Measurements from ENCODE around the gene MEMO1.
"Not testable (repeated sequence)": the region's sequence is repeated elsewhere in the genome, so short reads cannot be mapped to it uniquely, and the experiment has no call there.

Gene MEMO1

DNA sequence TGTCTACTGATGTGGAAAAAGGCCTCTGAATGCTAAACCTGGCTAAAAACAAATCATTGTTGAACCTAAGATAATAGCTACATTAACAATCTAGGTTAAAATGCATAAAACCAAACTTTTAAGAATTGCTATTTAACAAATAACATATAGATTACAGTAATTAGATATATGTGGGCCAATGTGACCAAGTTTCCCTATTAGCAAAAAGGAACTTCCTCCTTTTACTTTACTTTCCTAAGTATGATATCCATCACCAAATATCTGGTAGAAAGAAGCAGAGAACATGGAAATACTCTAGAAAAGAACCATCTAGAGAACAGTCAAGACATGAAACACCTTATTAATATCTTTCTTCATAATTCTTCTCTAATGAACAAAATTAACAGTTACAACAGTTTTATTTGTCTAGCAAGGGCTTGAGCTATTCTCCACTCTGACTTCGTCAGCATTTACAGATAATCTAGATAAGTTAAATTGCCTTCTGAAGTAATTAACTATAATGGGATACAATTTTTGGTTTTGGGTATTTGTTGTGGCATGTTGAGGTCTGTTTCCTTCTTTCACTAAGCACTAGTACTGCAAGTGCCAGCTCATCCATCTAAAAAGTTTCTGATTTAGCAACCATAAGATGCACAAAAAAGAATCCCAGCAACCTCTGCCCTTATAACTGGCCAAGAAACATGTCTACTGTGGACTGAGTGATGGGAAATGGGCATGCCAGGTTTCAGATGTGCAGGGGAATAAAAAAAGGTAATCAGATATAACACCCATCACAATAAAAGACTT lies 53.3 kb downstream of the MEMO1 start:
- no peak for DNase-seq (ENCODE audit: low read depth)

- DNase-seq (ENCODE audit: low read depth) = not testable (repeated sequence)
These were observed 53.9 kb downstream of the MEMO1 start for GRCh38 chr2:31956934-31957333.

GRCh38 chr2:31956312-31956711 lies 54.5 kb downstream of the MEMO1 start:
- DNase-seq (ENCODE audit: low read depth) = no peak

GRCh38 chr2:31953095-31953494 lies 57.7 kb downstream of the MEMO1 start:
- not testable (repeated sequence) for DNase-seq (ENCODE audit: low read depth)

DNA sequence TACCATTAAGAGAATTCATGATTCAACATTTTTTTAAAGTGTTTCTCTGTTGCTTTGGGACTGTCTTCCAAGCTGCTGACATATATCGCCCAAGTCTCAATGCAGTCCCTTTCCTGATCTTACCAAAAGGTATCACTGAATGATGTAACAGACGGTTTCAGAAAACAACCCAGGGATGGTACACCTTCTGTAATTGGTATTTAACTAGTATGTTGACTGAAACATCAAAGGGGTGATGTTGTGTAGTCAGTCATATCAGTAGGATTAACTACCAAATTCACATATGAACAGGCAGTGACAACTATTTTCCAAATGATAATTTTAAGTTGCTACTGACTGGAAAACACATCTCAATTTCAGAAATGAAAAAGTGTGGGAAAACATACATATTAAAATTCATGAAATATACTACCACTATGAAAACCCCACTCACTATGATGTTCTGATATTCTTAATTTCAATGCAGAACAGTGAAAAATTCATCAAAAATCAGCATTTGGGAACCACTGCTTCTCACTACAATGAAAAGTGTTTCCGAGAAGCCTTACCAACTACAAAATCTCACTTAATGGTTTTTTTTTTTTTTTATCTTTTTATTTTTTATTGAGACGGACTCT lies 59.8 kb downstream of the MEMO1 start:
- no peak for DNase-seq (ENCODE audit: low read depth)

GRCh38 chr2:31947871-31948270 lies 62.9 kb downstream of the MEMO1 start:
- no peak for DNase-seq (ENCODE audit: low read depth)

DNA sequence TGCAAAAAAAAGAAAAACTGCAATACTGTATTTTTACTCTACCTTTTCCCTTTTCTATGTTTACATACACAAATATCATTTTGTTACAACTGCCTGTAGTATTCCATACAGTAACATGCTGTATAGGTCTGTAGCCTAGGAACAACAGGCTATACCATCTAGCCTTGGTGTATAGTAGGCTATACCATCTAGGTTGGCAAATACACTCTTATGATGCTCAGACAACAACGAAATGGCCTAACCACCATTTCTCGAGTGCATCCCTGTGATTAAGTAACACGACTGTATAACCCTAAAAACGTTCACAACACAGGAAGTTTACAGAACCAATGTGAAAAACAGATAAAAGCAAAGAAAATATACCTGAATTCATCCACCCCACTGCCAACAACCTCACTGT lies 64.0 kb downstream of the MEMO1 start:
- no peak for DNase-seq (ENCODE audit: low read depth)

GRCh38 chr2:31945572-31945935 lies 65.3 kb downstream of the MEMO1 start:
- no peak for DNase-seq (ENCODE audit: low read depth)

- DNase-seq (ENCODE audit: low read depth) = no peak
These were observed 65.8 kb downstream of the MEMO1 start for GRCh38 chr2:31944828-31945571.

GRCh38 chr2:31943636-31944225 lies 67.1 kb downstream of the MEMO1 start:
- DNase-seq (ENCODE audit: low read depth) = no peak

GRCh38 chr2:31940920-31941319 lies 69.9 kb downstream of the MEMO1 start:
- no peak for DNase-seq (ENCODE audit: low read depth)

DNA sequence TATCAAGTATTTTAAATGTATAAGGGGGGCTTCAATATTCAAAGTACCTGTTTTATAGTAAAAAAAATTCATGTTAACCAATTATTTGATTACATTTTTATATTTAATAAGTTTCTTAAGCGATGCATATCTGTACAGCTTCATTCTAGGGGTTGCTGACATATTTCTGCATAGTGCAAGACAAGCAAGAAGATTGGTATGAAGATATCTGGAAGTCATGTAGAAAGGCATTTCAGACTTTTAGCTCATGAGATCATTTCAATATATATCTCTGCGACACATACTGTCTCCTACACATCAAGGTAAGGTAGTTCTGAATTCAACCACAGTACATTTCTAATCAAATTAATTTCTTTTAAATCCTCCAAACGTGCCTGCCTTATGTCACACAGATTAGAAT lies 73.1 kb downstream of the MEMO1 start:
- no peak for DNase-seq (ENCODE audit: low read depth)

GRCh38 chr2:31935370-31935769 lies 75.4 kb downstream of the MEMO1 start:
- no peak for DNase-seq (ENCODE audit: low read depth)

GRCh38 chr2:31933066-31933465 lies 77.7 kb downstream of the MEMO1 start:
- DNase-seq (ENCODE audit: low read depth) = no peak

DNA sequence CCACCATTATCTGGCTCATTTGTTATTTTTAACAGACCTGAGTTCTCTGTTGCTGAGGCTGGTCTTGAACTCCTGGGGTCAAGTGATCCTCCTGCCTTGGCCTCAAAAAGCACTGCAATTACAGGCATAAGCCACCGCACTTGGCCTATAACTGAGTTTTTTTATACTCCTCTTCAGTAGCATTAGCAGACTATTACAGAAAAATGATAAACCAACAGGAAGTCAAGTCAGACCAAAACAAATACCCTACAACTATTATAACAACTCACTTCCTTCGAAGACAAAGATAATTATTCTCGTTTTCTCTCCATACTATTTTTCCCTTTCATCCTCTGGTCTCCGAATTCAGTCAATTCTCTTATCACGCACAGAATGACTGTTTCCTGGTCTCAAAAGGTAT lies 78.2 kb downstream of the MEMO1 start:
- DNase-seq (ENCODE audit: low read depth) = no peak

- no peak for DNase-seq (ENCODE audit: low read depth)
These were observed 78.9 kb downstream of the MEMO1 start for GRCh38 chr2:31931916-31932315.

DNA sequence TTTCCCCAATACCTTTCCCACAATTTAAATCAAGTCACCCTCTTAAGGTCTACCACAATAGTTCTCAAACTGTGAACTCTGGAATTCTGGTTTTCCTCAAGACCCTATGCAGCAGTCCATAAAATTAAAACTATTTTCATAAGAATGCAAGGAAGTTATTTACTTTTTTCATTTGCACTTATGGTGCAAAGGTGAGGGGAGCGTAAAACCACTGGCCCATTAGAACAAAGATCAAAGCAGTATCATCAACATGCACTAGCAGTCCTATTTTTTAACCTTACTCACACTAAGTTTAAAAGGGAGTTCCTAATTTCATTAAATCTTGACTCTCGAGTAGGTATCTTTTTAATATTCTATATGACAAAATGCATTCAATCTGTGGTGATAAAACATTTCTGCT lies 85.3 kb downstream of the MEMO1 start:
- DNase-seq (ENCODE audit: low read depth) = no peak

DNA sequence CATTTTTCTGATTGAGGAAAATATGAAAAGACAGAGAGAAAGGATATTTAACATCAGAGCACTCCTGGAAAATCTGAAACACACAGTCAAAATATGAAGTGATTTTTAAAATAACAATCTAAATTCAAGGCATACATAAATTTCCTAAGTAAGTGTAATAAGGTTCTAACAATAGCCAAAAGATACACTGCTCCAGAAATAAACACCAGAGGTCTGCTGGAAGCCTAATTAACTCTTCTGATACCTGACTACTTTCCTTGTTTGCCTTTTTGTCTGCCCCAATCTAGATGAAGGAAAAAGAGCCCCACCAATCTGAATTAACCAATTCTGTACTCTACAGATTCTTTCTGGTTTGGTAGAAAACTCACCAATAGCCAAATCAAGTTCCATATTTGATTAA lies 87.1 kb downstream of the MEMO1 start:
- no peak for DNase-seq (ENCODE audit: low read depth)

GRCh38 chr2:31922542-31923408 lies 88.0 kb downstream of the MEMO1 start:
- no peak for DNase-seq (ENCODE audit: low read depth)

GRCh38 chr2:31920962-31921361 lies 89.8 kb downstream of the MEMO1 start:
- DNase-seq (ENCODE audit: low read depth) = no peak

DNA sequence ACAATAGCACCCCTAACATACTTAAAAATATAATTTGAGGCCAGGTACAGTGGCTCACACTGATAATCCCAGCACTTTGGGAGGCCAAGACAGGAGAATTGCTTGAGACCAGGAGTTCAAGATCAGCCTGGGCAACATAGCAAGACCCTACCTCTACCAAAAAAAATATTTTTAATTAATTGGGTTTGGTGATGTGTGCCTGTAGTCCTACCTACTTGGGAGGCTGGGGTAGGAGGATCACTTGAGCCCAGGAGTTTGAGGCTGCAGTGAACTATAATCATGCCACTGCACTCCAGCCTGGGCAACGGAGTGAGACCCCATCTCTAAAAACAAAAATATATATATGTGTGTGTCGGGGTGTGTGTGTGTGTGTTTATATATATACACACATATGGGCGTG lies 91.3 kb downstream of the MEMO1 start:
- DNase-seq (ENCODE audit: low read depth) = no peak

GRCh38 chr2:31909661-31910060 lies 101.1 kb downstream of the MEMO1 start:
- DNase-seq (ENCODE audit: low read depth) = no peak
